Keratinocyte (primary cell): ENCODE data around the gene E4F1. TPM values are rescaled to one million over a fixed set of nuclear protein-coding genes. Genes with fewer than 3 reads are reported as not detected.
A peak's percentile ranks its signal among the peaks of the same experiment; 100 is the strongest.

Source experiments
- DNase-seq: peaks from one replicate; pipeline ENCODE4 v3.0.0-alpha.2; 2011; ENCODE audit warnings: low read depth, missing footprints, low spot score
- FAIRE-seq: peaks from 2 replicates; lab custom pipeline; 2011; peaks lifted over from hg19 to GRCh38; lab: Jason Lieb, UNC
- H2AFZ ChIP-seq: 2 replicates; pipeline ENCODE4 v1.6.0; 2012; ENCODE audit warnings: low read length, control low read depth, inconsistent platforms; ENCODE audit not compliant: control insufficient read depth
- H3K27ac ChIP-seq: 2 replicates; pipeline ENCODE4 v1.5.1; 2011; ENCODE audit warnings: low read length; ENCODE audit not compliant: control insufficient read depth, insufficient read depth
- H3K27me3 ChIP-seq: 3 replicates; pipeline ENCODE4 v1.6.0; 2011; ENCODE audit warnings: low read length; ENCODE audit not compliant: control insufficient read depth, insufficient read depth; ENCODE audit errors: extremely low read depth
- H3K36me3 ChIP-seq, 2 experiments: 2 replicates in 1 of 2; 3 replicates in 1 of 2; pipeline ENCODE4 v1.5.1; 2011; ENCODE audit warnings: low read length in 2 of 2, mild to moderate bottlenecking in 1 of 2; ENCODE audit not compliant: control insufficient read depth in 2 of 2, insufficient read depth in 2 of 2; ENCODE audit errors: extremely low read depth in 1 of 2
- H3K4me1 ChIP-seq: 3 replicates; pipeline ENCODE4 v1.5.1; 2011; ENCODE audit warnings: low read length; ENCODE audit not compliant: control insufficient read depth, insufficient read depth; ENCODE audit errors: extremely low read depth
- H3K4me2 ChIP-seq: 3 replicates; pipeline ENCODE4 v1.6.0; 2011; ENCODE audit warnings: low read depth, low read length; ENCODE audit not compliant: control insufficient read depth, insufficient read depth; ENCODE audit errors: extremely low read depth
- H3K4me3 ChIP-seq, 3 experiments: fragments of 200-600 bp in 1 of 3; sonication (generic) in 1 of 3; 2 replicates in 2 of 3; 3 replicates in 1 of 3; pipeline ENCODE4 v1.5.1; 2011 to 2016; ENCODE audit warnings: low read length in 3 of 3, mild to moderate bottlenecking in 3 of 3, control low read depth in 2 of 3, inconsistent platforms in 1 of 3, low read depth in 1 of 3, mixed read lengths in 1 of 3, mixed run types in 1 of 3, moderate library complexity in 1 of 3; ENCODE audit not compliant: control insufficient read depth in 2 of 3, insufficient read depth in 2 of 3; ENCODE audit errors: extremely low read depth in 1 of 3
- H3K79me2 ChIP-seq: 2 replicates; pipeline ENCODE4 v1.6.0; 2012; ENCODE audit warnings: low read length; ENCODE audit not compliant: control insufficient read depth, insufficient read depth
- H3K9ac ChIP-seq: 3 replicates; pipeline ENCODE4 v1.6.0; 2011; ENCODE audit warnings: low read length; ENCODE audit not compliant: control insufficient read depth, insufficient read depth; ENCODE audit errors: extremely low read depth
- H3K9me1 ChIP-seq: 3 replicates; pipeline ENCODE4 v1.6.0; 2011; ENCODE audit warnings: low read length; ENCODE audit not compliant: control insufficient read depth, insufficient read depth; ENCODE audit errors: extremely low read depth
- H3K9me3 ChIP-seq: 2 replicates; pipeline ENCODE4 v1.5.1; 2012; ENCODE audit warnings: low read depth, low read length; ENCODE audit not compliant: control insufficient read depth
- H4K20me1 ChIP-seq: 3 replicates; pipeline ENCODE4 v1.6.0; 2011; ENCODE audit warnings: low read length; ENCODE audit not compliant: control insufficient read depth, insufficient read depth; ENCODE audit errors: extremely low read depth
- CTCF ChIP-seq, 3 experiments: IDR thresholded peaks in 1 of 3; conservative IDR thresholded peaks in 1 of 3; optimal IDR thresholded peaks in 1 of 3; 2 replicates in 2 of 3; 3 replicates in 1 of 3; pipeline versions ENCODE3 to v1.5.1; 2011; ENCODE audit warnings: low read length in 3 of 3, mild to moderate bottlenecking in 3 of 3, moderate library complexity in 2 of 3, control low read depth in 1 of 3, inconsistent platforms in 1 of 3; ENCODE audit not compliant: insufficient read depth in 2 of 3; ENCODE audit errors: extremely low read depth in 1 of 3
- EZH2 ChIP-seq: IDR thresholded peaks from one replicate; pipeline ENCODE4 v1.6.1; 2012; ENCODE audit warnings: inconsistent platforms, mild to moderate bottlenecking, low read length, moderate library complexity
- dilution Hi-C: fragments of 300-500 bp; cut with MboI; formaldehyde crosslinking; loops from one replicate; pipeline ENCODE4 v1.7.0; 2020; ENCODE audit warnings: low sequenced_read_pairs; ENCODE audit not compliant: extremely low pct_ligation_motif_present
- polyA plus RNA-seq, 5 experiments: library from polyadenylated mRNA; depleted of rRNA in 3 of 5; stranded (reverse) in 3 of 5; stranded (forward) in 1 of 5; unstranded in 1 of 5; fragments of >200 nt; gene quantifications; 1 replicate in 1 of 5; 2 replicates in 3 of 5; 3 replicates in 1 of 5; pipeline versions ENCODE4 v1.2.1 to v1.2.3, GENCODE V29; 2011 to 2012; ENCODE audit warnings: missing spikeins in 2 of 5, low read depth in 1 of 5, low replicate concordance in 1 of 5

The E4F1 gene
- polyA plus RNA-seq, 1 donor (not counting 4 experiments of a cell fraction or from before 2014, with no cell fraction given), result 10.5 TPM

- Histone ChIP-seq H2AFZ (no peak within 1 kb of the TSS), H3K9me3 (no peaks in the 10 kb centered on the region), H3K4me3 (peak within 1 kb of the TSS in 1 of 3 experiments; percentile 34), H3K4me1 (peaks cover under 1% of the 10 kb centered on the region), H3K9me1 (no peaks in the 10 kb centered on the region), H3K9ac (no peak within 1 kb of the TSS), H3K4me2 (peak within 1 kb of the TSS; percentile 16), H3K27me3 (peaks cover 32% of the 10 kb centered on the region), H4K20me1 (peaks cover 10% of the 10 kb centered on the region), H3K36me3 (peaks cover 21 to 32% of the 10 kb centered on the region in 2 experiments), H3K79me2 (no peaks in the 10 kb centered on the region), H3K27ac (no peak within 1 kb of the TSS)
- TF ChIP-seq CTCF (optimal IDR thresholded peaks at IDR 0.05 in 1 of 3, IDR thresholded peaks at IDR 0.05 in 1 of 3, conservative IDR thresholded peaks at IDR 0.05 in 1 of 3; ENCODE audit: extremely low read depth in 1 of 3, insufficient read depth in 2 of 3, low read length in 3 of 3), result peak in 1 of 3 experiments; percentile 10
- peak; percentile 98 for TF ChIP-seq EZH2
- DNase-seq (no peak), FAIRE-seq (no peak)
- dilution Hi-C loops, result no loop called here
Observed at GRCh38 chr16:2236337-2237101, 13.1 kb downstream of the E4F1 start, which contains the start of gene DNASE1L2. TSS of gene DNASE1L2 (plus strand) at chr16:2236444. CDS start at chr16:2236817, 373 bp downstream.

GRCh38 chr16:2237102-2237482 lies 13.7 kb downstream of the E4F1 start:
- H4K20me1 ChIP-seq, result peaks cover 10% of the 10 kb centered on the region
- no peak overlapping the region for H2AFZ ChIP-seq
- H3K27me3 ChIP-seq, result peaks cover 32% of the 10 kb centered on the region
- no peak overlapping the region for H3K27ac ChIP-seq
- H3K4me2 ChIP-seq, result no peak overlapping the region
- H3K9ac ChIP-seq, result no peak overlapping the region
- DNase-seq (no peak), FAIRE-seq (no peak)
- peaks cover 16 to 29% of the 10 kb centered on the region in 2 experiments for H3K36me3 ChIP-seq
- dilution Hi-C loops, result no loop called here
- no peak for TF ChIP-seq EZH2
- no peak for TF ChIP-seq CTCF (optimal IDR thresholded peaks at IDR 0.05 in 1 of 3, IDR thresholded peaks at IDR 0.05 in 1 of 3, conservative IDR thresholded peaks at IDR 0.05 in 1 of 3; ENCODE audit: extremely low read depth in 1 of 3, insufficient read depth in 2 of 3, low read length in 3 of 3)
- no peaks in the 10 kb centered on the region for H3K9me3 ChIP-seq
- H3K4me3 ChIP-seq, result no peak overlapping the region
- no peaks in the 10 kb centered on the region for H3K79me2 ChIP-seq
- H3K4me1 ChIP-seq, result no peaks in the 10 kb centered on the region
- no peaks in the 10 kb centered on the region for H3K9me1 ChIP-seq
